Measurements from ENCODE around the gene CAMSAP2.

The CAMSAP2 gene

DNA sequence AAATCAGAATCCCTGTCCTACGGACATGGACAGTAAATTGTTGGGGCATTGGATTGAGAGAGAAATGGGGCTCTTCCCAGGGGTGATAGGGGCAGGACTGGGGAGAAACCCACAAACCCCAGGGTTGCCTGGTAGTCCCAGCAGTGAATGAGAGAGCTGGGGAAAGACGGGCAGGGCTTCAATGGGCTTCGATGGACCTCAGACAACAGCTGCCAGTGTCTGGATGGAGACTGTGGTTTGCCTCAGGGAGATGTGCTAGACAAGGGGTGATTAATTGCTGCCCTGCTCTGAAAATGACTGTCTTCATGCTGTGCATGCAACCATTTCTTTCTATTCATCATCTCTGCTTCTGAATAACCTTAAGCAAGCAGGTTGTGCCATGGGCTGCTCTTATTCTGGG, 141.5 kb downstream of the CAMSAP2 start:
- DNase-seq (ENCODE audit: low read depth), result no peak

DNA sequence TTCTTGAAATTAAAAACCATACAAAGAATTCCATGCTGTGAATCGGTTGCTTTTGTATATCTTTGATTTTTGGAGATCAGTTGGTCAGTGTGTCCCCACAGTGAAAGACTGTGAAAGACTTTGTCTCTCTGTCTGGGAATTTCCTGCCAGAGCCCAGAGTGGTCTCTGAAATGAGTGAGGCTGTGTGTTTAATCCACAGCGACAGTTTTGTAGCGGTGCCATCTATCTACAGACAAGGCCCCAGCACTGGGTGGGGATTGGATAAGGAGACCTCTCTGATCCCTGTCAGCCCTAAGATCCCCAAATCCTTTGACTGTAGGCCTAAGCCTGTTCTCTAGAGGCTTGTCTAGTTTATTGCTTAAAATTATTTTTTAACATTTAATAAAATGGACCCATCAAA, 144.4 kb downstream of the CAMSAP2 start:
- DNase-seq (ENCODE audit: low read depth), result no peak

DNA sequence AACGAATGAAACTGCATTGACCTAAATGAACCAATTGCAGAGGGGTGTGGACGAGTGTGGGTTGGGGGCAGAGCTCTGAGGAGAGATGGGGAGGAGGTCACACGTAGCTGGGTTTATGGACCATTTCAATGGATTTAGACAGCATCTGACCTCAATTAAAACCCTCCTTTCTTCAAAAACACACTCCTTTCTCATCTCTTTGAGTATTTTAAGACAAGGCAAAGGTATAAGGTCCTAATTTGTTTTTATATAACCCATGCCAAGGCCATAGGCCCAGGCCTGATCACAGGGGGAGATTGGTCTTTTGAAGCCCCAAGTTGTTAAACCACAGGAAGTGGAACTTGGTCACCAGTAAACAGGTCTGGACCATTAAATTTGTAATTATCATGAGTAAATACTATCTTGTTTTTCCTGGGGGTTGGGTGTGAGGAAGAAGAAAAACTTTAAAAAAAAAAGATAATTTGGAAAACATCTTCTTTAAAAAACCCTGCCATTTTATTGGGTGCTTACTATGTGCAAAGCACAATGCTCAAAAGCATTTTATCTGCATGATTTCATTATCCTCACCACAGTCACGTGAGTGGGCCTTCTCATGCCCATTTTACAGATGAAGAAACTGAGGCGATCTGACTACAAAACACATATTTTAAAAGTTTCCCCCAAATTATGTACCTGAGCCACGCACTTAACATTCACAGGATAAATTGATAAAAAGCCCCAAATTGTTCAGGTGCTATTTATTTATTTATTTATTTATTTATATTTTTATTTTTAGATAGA, 147.1 kb downstream of the CAMSAP2 start:
- DNase-seq (ENCODE audit: low read depth), result no peak

DNA sequence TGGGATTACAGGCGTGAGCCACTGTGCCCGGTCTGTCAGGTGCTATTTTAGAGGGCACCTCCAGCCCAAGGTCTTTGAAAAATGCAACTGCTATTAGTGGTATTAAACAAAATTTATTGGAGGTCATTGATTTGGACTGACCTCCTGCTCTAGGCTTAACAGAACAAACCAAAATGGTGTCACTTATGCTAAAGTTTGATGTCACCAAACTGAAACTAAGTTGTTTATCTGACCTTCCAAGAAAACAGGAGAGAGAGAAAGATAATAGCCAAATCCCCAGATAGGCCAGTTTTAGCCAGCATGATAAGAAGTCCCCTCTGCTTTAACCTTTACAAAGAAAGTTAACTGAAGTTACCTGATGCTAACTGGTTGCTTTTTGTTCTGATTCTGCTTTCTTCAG, 147.9 kb downstream of the CAMSAP2 start:
- no peak for DNase-seq (ENCODE audit: low read depth)

DNA sequence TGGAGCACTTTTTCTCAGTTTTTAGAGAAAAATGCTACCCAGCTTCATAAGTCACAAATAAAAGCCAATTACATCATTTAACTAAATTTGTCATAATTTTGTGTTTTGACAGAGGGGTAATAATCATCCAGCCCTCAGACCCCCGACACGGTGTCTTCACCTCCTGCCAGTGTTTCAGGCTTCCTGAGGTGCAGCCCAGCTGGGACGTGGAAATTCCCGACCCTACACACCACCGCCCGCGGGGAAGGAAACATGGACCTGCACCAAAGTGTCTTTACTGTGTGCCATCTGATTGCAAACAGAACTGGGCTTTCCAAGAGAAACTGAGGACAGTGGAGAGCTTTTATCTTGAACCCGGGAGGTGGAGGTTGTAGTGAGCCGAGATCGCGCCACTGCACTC, 148.3 kb downstream of the CAMSAP2 start:
- no peak for DNase-seq (ENCODE audit: low read depth)

DNA sequence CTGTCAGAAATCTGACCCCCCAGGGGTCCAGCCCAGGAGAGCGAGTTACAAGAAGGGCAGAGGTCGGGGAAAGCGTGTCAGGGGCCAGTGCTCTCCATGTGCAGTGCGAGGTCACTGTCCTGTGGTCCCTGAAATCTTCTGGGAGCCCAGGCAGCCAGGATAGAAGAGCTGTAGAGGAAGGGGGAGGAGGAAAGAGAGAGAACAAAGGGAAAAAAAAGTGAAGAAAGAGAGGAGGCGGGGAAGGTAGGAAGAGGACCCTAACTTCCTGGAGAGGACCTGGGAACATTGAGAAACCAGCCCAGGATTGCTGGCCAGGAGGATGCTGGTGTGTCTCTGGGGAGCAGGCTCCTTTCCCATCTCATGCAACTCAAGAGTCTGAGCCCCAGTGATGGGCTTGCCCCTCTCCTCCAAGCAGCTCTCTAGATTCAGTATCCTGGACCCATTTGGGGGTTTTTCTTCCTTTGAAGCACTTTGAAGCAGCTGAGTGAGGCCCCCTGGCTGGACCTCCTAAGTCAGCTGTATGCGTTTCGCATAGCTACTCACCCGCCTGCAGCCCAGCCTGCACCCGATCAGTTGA, 149.2 kb downstream of the CAMSAP2 start:
- DNase-seq (ENCODE audit: low read depth), result no peak

DNA sequence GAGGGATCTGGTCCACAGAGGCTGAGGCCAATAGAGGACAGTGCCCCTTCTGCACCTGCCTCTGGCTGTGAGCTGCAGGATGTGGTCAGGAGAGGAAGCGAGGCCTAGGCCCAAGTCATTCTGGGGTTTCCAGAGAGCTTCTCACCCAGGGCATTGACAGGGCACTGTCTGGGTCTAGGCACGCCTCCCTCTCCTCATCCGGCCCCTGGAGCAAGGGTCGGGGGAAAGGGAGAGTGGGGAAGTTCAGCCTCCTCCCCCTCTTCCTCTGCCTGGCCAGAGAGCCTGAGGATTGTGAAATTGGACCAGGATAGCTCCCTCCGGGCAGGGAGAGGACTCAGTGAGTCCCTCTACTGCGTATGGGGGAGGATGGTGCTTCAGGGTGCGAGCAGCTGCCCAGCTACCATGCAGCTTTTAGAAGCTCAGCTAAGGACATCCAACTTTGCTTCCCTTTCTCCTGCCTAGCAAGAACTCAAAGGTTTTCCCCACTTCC, 149.7 kb downstream of the CAMSAP2 start:
- peak; percentile 20 for DNase-seq (ENCODE audit: low read depth)

DNA sequence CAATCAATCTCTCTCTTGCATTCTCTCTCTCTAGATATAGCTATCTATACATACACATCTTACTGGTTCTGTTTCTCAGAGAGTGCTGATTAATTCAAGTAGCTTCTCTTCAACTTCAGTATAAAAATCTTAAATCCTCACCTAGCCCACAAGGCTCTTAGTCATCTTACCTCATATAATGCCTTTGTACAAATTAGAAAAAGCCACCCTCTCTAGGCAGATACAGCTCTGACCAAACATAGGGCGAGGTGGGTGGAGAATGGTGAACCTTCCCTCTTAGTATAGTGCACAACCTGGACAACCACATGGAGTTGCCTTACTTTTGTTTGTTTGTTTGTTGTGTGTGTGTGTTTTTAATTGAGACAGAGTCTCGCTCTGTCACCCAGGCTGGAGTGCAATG, 150.9 kb downstream of the CAMSAP2 start:
- DNase-seq (ENCODE audit: low read depth), result no peak

DNA sequence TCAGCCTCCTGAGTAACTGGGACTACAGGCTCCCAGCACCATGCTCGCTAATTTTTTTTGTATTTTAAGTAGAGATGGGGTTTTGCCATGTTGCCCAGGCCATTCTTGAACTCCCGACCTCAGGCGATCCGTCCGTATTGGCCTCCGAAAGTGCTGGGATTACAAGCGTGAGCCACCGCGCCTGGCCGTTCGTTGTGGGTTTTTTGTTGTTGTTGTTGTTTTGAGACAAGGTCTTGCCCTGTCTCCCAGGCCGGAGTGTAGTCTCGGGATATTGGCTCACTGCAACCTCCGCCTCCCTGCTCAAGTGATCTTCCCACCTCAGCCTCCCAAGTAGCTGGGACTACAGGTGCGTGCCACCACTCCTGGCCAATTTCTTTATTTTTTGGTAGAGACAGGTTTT, 151.3 kb downstream of the CAMSAP2 start:
- DNase-seq (ENCODE audit: low read depth), result no peak

DNA sequence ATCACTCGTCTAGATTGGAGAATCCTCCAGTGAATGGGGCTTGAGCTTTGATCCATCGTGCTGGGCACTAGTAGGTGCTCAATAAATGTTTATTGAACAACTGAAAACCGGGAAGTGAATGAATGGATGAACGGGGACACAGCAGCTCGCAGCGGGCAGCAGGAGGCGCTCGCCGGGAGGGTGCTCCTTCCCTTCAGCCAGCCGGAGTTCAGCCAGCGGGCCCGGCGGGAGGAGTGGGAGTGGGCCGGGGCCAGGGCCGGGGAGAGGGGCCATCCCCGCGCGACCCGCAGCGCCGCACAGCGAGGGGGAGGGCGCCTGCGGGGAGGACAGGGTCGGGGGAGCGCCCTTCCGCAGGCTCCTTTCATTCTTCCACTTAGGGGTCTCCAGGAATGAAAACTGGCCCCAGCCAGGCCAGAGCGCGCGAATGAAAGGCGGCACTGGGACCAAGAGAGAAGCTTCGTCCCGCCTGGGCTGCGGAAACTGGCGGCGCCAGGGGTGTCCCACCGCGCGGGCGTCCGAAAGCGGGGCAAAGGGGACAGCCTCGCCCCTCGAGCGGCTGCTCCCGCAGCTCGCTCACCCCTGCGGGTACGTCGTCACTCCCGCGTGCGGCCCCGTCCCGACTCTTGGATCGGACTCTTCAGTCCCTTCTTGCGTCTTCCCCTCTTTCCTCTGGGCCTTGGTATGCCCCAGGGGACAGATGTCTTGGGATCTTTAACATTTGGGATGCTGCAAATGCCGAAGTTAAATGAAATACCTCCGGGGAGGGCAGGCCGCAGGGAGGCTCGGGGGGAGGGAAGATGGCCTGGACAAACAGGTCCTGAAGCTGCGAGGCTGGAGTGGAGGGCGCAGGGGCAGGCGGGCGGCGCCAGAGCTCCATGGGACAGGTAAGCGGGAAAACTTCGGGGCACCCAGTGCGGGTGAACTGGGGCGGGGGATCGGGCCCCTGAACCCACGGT, 152.4 kb downstream of the CAMSAP2 start:
- no peak for DNase-seq (ENCODE audit: low read depth)

DNA sequence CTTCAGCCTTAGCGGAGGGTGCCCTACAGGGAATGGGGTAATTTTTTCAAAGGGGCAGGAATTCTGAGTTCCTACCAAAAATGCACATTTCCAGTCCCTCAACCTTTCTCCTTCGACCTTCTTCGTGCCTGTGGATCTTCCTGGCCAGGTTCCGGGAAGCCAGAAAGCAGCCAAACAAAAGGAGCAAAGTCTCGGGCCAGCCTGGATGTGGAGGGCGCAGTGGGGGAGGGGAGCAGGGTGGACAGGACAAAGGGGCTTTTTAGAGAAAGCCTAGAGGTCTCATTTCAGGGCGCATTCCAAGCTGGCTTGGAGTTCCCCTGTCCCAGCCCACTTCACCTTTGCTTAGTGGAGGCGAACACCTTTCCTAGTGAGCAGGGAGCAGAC, 153.1 kb downstream of the CAMSAP2 start:
- DNase-seq (ENCODE audit: low read depth), result no peak

DNA sequence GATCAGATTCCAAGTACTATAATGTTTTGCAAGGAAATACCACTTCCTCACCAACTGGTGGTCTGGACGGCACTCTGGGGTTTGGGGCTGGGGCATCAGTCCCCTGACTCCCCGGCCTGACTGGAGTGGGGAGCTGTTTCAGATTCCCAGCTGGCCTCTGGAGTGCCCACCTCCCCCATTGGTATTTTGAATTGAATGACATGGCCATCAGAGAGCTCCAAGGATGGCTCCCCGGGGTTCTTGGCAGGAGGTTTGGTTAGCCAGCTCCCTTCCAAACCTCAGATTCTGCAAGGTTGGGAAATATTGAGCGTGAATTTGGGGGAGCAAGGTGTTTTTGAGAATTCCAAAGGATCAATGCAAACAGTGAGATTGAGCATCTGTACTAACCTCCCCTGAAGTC, 153.9 kb downstream of the CAMSAP2 start:
- no peak for DNase-seq (ENCODE audit: low read depth)

DNA sequence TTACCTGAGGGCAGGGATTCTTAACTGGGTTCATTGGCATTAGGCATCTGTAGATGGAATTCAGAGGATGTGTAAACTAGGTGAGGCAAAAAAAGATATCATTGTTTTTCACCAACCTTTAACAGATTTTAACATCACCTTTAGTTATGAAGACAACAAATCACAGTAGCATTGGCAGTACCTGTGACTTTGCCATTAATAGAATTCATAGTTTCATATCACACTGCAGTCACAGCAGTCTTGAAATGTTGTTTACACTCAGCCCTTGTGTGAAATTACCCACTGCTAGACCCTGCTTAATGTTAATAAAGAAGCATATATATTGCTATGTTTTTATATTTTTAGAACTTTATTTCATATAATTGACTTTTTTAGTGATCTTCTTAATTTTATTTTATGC, 154.3 kb downstream of the CAMSAP2 start:
- DNase-seq (ENCODE audit: low read depth), result no peak

DNA sequence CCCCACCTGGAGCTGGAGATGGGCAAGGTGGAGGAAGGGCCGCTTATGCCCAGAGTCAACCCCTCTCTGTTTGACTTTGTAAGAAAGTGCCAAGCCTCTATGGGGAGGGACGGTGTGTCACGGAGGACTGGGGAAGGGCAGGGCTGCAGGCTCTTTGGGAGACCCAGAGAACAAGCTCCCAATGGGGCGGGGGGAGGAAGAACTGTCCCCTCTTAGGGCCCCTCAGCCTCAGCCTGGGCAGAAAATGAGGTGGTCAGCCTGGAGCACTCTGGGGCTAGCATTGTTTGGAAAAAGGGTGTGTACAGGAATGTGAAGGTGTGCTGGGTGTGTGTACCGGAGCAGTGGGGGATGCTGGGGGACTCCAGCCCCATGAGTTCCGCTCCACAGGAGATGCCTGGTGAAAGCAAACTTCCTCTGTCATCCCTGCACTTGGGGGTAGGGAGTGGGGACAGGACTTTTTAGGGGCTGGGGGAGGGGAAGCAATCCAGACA, 154.8 kb downstream of the CAMSAP2 start:
- DNase-seq (ENCODE audit: low read depth), result no peak

DNA sequence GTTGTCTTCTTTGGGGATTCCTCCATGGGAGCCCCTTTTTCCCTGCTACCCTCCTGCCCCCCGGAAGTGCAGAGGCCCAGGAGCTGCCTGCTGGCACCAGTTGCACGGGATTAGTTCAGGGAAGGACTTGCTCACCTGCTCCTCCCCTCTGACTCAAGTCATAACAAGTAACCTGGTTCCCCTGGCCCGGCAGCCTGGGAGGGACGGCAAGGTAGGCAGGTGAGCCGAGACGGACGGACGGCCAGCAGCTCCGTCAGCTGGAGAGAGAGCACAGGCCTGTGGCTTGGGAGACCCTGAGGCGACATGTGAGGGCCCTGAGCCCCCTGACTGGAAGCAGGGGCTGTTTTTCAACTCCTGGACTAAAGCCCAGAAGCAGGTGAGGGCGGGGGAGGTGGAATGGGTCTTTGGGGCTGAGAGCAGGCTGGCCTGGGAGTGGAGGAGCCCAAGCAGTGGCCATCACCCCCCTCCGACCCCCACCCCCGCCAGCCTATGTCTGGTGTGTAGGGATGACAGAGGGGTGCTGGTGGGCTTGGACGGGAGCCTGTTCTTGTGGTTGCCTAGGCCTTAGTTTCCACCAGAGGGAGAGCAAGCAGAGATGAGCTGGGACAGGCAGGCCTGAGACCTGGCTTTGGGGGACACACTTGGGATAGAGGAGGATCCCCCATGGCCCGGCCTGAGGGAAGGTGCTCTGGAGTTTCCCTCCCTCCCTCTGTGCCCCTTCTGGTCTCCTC, 156.2 kb downstream of the CAMSAP2 start, which contains the start of gene INAVA:
Gene INAVA (plus strand): TSS at position 189 of the 731 bp plus-strand sequence. CDS start 3,501 bp downstream, outside the sequence.
- no peak for DNase-seq (ENCODE audit: low read depth)

DNA sequence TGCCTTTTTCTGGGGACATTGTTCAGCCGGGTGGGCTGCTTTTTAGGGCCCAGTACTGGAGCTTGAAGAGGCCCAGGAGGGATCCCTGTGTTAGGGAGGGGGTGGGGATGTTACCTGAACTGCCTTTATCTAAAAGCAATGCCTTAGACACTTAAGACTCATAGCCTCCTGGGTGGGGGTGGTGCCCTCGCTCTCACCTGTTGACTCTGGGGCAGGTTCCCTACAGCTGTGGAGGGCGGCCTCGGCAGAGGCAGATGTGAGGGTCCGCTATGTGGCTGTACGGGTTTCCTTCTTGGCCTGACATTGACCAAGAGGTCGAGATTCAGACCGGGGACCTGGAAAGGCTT, 156.7 kb downstream of the CAMSAP2 start:
- no peak for DNase-seq (ENCODE audit: low read depth)

DNA sequence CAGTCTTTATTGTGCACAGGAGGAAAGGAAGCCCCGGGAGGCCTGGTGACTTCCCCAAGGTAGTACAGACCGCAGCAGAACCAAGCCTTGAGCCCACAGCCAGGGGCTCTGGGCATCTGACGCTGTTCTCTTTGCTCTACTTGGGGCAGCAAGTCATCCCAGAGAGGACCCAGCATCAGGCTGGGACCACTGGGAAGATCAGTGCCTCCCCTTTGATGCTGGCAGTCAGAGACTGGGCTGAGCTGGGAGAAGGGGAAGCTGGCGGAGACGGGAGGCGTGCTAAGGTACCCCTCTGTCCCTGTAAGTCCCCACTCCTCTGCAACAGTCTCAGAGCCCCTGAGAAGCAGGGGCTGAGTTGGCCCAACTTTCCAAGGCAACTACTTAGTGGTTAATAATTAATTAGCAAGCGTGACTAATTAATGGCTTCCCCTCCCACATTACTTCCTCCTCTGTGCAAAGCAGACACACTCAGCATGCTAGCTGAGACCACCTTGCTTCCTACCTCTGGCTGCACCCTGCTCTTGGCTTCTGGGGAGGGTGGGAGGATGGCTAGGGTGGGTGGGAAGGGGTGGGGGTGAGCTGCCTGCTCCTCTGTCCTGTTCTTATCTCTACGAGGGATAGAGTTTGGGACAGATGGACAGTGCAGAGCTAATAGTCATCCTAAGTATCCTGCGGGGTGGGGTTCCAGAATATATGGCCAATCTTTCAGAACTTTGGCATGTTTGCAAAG, 157.3 kb downstream of the CAMSAP2 start:
- no peak for DNase-seq (ENCODE audit: low read depth)

DNA sequence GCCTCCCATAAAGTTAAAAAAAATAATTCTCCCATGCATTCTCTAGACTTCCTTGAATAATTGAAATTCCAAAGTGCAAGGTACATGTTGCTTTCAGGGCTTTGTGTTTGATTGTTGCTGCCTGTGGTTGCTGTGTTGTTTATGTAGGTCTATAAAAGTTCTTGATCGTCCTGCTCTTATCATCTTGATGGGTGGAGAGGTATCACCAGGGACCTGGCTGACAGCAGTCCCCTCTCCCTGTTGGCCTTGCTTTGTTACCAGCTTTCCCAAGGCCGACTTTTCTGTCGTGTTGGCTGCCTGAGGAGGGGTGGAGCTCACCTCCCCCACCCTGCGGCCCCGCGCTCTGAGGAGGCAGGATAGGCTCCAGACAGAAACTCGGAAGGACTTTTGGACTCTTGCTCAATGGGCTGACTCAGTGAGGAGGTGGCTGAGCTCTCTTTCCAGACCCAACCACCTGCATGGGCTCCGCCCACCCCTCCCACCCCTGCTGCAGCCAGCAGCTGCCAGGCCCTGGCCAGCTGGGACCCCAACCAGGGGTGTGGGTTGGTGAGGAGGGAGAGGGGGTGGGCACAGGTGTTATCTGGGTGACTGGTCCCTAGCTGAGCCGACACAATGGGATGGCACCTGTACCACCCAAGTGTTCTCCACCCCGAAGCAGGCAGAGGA, 158.0 kb downstream of the CAMSAP2 start:
- no peak for DNase-seq (ENCODE audit: low read depth)

DNA sequence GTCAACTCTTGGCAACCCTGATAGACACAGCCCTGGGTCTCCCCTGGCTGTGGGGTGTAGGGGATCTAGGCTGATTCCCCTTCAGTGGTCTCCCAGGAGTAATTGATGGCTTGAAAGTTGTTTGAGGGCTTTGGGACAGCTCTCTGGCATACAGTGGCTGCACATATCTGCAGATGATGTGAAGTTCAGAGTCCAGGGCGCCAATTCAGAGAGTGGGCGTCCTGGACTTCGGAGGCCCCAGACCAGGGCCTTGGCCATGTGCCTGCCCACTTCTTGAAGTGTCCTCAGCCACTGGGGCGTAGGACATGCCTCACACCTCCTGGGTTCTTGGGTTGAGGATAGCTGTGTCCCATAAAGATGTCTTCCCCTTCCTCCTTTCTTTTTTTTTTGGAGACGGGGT, 158.6 kb downstream of the CAMSAP2 start:
- DNase-seq (ENCODE audit: low read depth), result no peak

DNA sequence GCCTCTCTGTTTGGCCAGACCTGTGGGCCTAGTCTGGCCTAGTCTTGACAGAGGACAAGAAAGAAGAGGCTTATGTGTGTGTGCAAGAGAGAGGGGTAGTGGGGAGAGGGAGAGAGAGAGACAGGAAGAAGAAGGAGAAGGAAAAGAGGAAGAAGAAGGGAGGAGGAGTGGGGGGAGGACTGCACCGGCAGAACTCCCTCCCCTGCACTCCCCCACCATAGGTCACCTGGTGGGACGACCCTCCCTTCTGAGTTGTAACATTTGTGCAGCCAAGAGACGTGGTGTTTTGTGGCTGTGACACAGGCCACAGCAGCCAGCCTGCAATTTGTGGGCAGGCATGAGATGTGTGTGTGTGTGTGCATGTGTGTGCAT, 160.3 kb downstream of the CAMSAP2 start:
- DNase-seq (ENCODE audit: low read depth), result no peak

DNA sequence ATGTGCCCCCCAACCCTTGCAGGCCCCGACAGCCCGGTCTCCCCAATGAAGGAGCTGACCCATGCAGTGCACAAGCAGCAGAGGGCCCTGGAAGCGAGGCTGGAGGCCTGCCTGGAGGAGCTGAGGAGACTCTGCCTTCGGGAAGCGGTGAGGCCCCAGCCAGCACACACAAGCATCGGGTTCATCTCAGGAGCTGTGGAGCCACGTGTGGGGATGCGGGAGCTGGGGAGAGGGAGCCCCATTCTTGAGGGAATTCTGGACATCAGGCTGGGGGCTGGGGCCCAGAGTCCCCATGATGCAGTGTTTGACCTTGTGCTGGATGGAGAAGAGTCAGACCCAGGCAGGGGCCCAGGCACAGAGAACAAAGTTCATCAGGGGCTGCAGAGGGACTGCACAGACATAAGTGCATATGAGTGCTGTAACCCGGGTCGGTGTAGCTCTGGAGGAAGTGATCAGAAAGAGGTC, 160.8 kb downstream of the CAMSAP2 start:
- no peak for DNase-seq (ENCODE audit: low read depth)

All from stimulated activated CD4-positive, alpha-beta T cell treated with anti-CD3 and anti-CD28 coated beads, Interleukin-2, amount 100 ng/mL, for 4 hours (primary cell).